BJ (cell line): ENCODE results near the gene RBM26. TPM values are rescaled to one million over a fixed set of nuclear protein-coding genes. Genes with fewer than 3 reads are reported as not detected.

ENCODE experiments used
- CTCF ChIA-PET: fragments of 350-600 bp; formaldehyde crosslinking; extraction: SDS; loops from one replicate; lab custom pipeline; 2021; ENCODE audit warnings: antibody characterized with exemption, inconsistent platforms; lab: Yijun Ruan, JAX
- POLR2A ChIA-PET: fragments of 300-600 bp; sonication (Branson Sonifier 250); formaldehyde crosslinking; extraction: SDS; loops from one replicate; lab custom pipeline; 2021; ENCODE audit warnings: antibody characterized with exemption; lab: Charles Lee
- DNase-seq: peaks from one replicate; pipeline ENCODE4 v3.0.0-alpha.2; 2011; ENCODE audit warnings: low read depth
- H3K27me3 ChIP-seq: 2 replicates; pipeline ENCODE4 v1.6.0; 2011; ENCODE audit warnings: low read length; ENCODE audit not compliant: control insufficient read depth, insufficient read depth
- H3K36me3 ChIP-seq: 2 replicates; pipeline ENCODE4 v1.5.1; 2011; ENCODE audit warnings: low read length; ENCODE audit not compliant: control insufficient read depth, insufficient read depth
- H3K4me3 ChIP-seq: 2 replicates; pipeline ENCODE4 v1.5.1; 2011; ENCODE audit warnings: low read depth, mild to moderate bottlenecking, control low read depth, low read length
- polyA minus RNA-seq: library from RNA; depleted of rRNA, polyadenylated mRNA; stranded (reverse); fragments of >200 nt; gene quantifications from 2 replicates; pipeline ENCODE4 v1.2.3, GENCODE V29; 2011; rRNA and poly(A)+ RNA removed
- polyA plus RNA-seq: library from polyadenylated mRNA; depleted of rRNA; stranded (reverse); fragments of >200 nt; gene quantifications from 2 replicates; pipeline ENCODE4 v1.2.3, GENCODE V29; 2011; rRNA removed
- TF ChIP-seq, protein P1 (sequence below): IDR thresholded peaks from 2 replicates; pipeline ENCODE4 v1.5.1; 2011; ENCODE audit warnings: low read depth, mild to moderate bottlenecking, control low read depth, inconsistent platforms, low read length, moderate library complexity; ENCODE audit not compliant: insufficient read depth

The RBM26 gene, protein sequence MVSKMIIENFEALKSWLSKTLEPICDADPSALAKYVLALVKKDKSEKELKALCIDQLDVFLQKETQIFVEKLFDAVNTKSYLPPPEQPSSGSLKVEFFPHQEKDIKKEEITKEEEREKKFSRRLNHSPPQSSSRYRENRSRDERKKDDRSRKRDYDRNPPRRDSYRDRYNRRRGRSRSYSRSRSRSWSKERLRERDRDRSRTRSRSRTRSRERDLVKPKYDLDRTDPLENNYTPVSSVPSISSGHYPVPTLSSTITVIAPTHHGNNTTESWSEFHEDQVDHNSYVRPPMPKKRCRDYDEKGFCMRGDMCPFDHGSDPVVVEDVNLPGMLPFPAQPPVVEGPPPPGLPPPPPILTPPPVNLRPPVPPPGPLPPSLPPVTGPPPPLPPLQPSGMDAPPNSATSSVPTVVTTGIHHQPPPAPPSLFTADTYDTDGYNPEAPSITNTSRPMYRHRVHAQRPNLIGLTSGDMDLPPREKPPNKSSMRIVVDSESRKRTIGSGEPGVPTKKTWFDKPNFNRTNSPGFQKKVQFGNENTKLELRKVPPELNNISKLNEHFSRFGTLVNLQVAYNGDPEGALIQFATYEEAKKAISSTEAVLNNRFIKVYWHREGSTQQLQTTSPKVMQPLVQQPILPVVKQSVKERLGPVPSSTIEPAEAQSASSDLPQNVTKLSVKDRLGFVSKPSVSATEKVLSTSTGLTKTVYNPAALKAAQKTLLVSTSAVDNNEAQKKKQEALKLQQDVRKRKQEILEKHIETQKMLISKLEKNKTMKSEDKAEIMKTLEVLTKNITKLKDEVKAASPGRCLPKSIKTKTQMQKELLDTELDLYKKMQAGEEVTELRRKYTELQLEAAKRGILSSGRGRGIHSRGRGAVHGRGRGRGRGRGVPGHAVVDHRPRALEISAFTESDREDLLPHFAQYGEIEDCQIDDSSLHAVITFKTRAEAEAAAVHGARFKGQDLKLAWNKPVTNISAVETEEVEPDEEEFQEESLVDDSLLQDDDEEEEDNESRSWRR
- polyA plus RNA-seq (7.9 and 14.2 TPM in 2 replicates), polyA minus RNA-seq (19.0 and 19.2 TPM in 2 replicates)

DNA sequence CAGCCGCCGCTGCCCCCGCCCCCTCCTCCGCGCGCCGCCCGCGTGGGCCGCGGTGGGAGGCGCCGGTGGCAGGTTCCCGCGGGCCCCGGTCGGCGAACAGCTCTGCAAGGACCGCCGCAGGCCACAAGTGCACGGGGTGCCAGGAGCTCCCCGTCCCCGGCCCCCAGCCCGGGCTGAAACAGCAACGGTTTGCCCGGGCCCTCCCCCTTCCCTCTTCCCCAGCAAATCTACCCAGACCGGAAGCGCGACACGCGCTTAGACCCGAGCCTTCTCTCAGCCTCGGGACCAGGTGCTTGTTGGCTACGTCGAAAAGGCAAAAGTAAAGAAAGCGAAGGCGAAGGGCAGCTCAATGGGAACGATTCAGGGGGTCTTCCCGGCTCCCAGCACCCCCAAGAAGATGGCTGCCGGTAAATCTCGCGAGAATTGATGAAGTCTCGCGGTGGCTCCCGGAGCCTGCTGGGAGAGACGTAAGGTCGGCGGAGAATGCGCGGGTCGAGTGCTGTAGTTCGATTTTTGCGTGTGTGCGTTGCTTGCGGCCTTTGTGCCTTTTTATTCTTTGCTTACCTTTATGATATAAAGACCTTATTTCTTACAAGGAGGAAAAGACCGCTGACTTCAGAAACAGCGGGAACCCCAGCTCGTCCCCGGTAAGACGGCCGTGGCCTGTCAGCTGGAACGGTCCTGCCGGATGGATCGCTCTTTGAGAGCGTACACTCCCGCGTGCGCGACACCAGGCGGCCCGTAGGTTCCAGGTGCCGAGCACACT is at the start of gene RBM26:
RBM26 (minus strand) TSS at position 425 of the 766 bp plus-strand sequence. CDS start 481 bp downstream, outside the sequence.
- peak within 1 kb of the TSS; percentile 91 for H3K4me3 ChIP-seq
- TF ChIP-seq, protein P1, sequence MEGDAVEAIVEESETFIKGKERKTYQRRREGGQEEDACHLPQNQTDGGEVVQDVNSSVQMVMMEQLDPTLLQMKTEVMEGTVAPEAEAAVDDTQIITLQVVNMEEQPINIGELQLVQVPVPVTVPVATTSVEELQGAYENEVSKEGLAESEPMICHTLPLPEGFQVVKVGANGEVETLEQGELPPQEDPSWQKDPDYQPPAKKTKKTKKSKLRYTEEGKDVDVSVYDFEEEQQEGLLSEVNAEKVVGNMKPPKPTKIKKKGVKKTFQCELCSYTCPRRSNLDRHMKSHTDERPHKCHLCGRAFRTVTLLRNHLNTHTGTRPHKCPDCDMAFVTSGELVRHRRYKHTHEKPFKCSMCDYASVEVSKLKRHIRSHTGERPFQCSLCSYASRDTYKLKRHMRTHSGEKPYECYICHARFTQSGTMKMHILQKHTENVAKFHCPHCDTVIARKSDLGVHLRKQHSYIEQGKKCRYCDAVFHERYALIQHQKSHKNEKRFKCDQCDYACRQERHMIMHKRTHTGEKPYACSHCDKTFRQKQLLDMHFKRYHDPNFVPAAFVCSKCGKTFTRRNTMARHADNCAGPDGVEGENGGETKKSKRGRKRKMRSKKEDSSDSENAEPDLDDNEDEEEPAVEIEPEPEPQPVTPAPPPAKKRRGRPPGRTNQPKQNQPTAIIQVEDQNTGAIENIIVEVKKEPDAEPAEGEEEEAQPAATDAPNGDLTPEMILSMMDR: no peak
- CTCF ChIA-PET: interaction anchor here (0.6 to 2.6 kb wide), 4 partner anchors 10 to 18 kb away, joined by 3 to 9 read pairs (median 6); no protein-coding TSS in a partner anchor

DNA sequence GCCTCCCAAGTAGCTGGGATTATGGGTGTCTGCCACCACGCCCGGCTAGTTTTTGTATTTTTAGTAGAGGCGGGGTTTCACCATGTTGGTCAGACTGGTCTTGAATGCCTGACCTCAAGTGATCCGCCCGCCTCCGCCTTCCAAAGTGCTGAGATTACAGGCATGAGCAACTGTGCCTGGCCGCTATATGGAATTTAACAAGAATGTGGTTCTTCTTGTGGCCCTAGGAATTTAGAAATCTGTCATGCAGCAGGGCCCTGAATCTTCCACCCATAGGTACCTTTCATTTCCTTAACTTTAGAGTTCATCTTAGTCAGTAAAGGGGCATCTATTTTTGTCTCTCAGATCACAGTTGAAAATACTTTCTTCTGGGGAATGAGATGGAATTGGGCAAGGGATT is 49.3 kb upstream of the RBM26 start:
- ChIA-PET CTCF (no interaction called here), POLR2A (no interaction called here)
- H3K36me3 ChIP-seq: no peaks in the 10 kb centered on the region
- TF ChIP-seq, protein P1: no peak
- no peak overlapping the region for H3K4me3 ChIP-seq
- DNase-seq: no peak
- H3K27me3 ChIP-seq: no peaks in the 10 kb centered on the region

More for the DNA sequence above, at the start of gene RBM26:
- H3K27me3 ChIP-seq: no peaks in the 10 kb centered on the region
- DNase-seq: peak; percentile 62
- no peaks in the 10 kb centered on the region for H3K36me3 ChIP-seq
- POLR2A ChIA-PET: interaction anchor here (0.6 kb wide), 1 partner anchor 13 kb away, joined by 3 read pairs; no protein-coding TSS in a partner anchor

DNA sequence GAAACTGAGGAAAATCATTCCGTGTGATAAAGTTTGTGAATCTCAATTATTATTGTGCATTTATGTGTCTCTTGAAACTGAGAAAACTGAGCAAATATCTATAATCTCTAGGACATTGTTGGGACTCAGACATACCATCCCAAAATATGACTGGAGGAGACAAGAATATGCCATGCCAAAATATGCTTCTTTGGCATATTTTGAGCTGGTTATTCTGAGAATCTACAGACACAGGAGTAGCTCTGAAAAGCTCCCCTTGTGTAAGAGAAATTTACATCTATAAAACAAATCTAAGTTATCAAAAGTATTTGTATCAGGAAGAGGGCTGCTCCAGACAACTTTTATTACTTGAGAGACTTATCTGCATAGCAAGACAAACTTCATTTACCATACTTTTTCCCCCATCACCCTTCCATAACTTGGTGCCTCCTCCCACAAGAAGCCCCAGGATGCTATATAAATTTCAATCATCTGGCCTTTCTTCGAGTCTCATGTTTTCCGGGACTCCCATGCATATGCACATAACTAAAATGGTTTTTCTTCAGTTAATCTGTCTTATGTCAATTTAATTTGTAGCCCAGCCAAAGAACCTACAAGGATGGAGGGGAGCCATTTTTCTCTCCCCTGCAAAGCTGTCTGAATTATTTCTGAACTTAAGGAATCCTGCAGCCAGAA is 46.3 kb upstream of the RBM26 start:
- no peaks in the 10 kb centered on the region for H3K27me3 ChIP-seq
- TF ChIP-seq, protein P1: no peak

DNA sequence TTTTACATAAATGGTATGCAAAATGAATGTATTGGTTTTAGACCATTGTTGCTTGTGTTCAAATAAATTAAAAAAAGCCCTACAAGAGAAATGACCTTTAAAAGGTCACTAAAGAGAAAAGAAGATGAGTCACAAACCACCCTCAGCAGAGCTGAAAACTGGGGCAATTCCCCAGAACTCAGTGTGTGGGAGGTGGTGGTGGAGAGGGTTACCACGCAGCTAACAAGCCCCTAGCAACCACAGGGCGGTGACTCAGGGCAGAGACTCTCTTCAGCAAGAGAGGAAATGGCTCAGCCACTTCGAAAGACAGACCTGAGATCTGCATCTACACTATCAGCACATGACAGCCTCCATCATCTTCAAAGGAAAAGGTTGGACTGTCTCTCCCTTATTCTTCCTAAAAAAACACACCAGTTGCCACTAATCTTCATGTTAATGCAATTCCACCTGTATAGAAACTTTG is 45.5 kb upstream of the RBM26 start:
- peak; percentile 83 for DNase-seq
- H3K27me3 ChIP-seq: no peaks in the 10 kb centered on the region
- H3K36me3 ChIP-seq: no peaks in the 10 kb centered on the region
- ChIA-PET CTCF (interaction anchor here (0.9 kb wide), 1 partner anchor 42 kb away, joined by 3 read pairs; no protein-coding TSS in a partner anchor), POLR2A (interaction anchor here (0.5 kb wide), 1 partner anchor 18 kb away, joined by 3 read pairs; no protein-coding TSS in a partner anchor)
- no peak overlapping the region for H3K4me3 ChIP-seq
- TF ChIP-seq, protein P1: no peak

More for the DNA sequence above, 46.3 kb upstream of the RBM26 start:
- Histone ChIP-seq H3K36me3 (no peaks in the 10 kb centered on the region), H3K4me3 (no peak overlapping the region)
- POLR2A ChIA-PET: interaction anchor here (0.6 kb wide), 1 partner anchor 24 kb away, joined by 3 read pairs; no protein-coding TSS in a partner anchor
- CTCF ChIA-PET: no interaction called here
- DNase-seq: no peak
